Retinal pigment epithelial cell (primary cell): ENCODE data around the gene CRYL1.

ENCODE experiments used
- DNase-seq: peaks from one replicate; pipeline ENCODE4 v3.0.0-alpha.2; 2010; ENCODE audit warnings: low read depth
- H3K4me3 ChIP-seq: 2 replicates; pipeline ENCODE4 v1.5.1; 2011; ENCODE audit warnings: mild to moderate bottlenecking, low read length, control low read depth, moderate library complexity
- TF ChIP-seq, protein P1 (sequence below): conservative IDR thresholded peaks from 2 replicates; pipeline ENCODE4 v1.5.1; 2011; ENCODE audit warnings: low read depth, low read length, control low read depth, inconsistent platforms

CRYL1 gene

GRCh38 chr13:20482275-20482761, 43.3 kb downstream of the CRYL1 start:
- DNase-seq: peak; percentile 34
- TF ChIP-seq, protein P1, sequence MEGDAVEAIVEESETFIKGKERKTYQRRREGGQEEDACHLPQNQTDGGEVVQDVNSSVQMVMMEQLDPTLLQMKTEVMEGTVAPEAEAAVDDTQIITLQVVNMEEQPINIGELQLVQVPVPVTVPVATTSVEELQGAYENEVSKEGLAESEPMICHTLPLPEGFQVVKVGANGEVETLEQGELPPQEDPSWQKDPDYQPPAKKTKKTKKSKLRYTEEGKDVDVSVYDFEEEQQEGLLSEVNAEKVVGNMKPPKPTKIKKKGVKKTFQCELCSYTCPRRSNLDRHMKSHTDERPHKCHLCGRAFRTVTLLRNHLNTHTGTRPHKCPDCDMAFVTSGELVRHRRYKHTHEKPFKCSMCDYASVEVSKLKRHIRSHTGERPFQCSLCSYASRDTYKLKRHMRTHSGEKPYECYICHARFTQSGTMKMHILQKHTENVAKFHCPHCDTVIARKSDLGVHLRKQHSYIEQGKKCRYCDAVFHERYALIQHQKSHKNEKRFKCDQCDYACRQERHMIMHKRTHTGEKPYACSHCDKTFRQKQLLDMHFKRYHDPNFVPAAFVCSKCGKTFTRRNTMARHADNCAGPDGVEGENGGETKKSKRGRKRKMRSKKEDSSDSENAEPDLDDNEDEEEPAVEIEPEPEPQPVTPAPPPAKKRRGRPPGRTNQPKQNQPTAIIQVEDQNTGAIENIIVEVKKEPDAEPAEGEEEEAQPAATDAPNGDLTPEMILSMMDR: no peak
- H3K4me3 ChIP-seq: no peak overlapping the region

- no peak for DNase-seq
- H3K4me3 ChIP-seq: no peak overlapping the region
- TF ChIP-seq, protein P1: no peak
Observed at GRCh38 chr13:20477394-20477793, 48.3 kb downstream of the CRYL1 start.

DNA sequence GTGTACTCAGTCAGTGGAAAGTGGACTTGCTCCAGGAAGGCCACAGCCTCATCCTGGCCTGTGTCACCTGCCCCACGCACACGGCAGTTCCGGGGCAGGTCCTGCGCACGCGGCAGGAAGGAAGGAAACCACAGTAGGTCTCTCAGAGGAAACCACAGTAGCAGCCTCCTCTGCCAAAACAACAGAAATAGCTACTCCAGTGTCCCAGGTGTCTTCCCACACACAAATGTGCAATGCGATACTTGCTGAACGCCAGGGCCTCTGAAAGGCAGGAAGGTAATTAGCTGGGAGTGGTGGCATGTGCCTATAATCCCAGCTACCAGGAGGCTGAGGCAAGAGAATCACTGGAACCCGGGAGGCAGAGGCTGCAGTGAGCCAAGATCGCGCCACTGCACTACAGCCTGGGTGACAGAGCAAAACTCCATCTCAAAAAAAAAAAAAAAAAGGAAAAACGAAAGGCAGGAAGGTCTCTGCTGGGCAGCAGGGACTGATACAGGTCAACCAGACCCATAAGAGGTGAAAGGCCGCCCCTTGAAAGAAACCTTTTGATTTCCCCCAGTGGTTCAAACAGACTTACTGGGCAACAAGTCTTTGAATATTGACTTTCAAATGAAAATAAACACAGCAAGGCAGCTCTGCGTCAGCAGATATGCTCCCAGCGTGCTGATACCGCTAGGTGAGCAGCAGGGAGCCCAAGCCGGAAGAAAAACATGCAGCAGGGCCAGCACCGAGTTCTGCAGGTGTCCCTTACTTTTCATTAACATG, 49.5 kb downstream of the CRYL1 start:
- no peak overlapping the region for H3K4me3 ChIP-seq
- TF ChIP-seq, protein P1: no peak
- DNase-seq: no peak

DNA sequence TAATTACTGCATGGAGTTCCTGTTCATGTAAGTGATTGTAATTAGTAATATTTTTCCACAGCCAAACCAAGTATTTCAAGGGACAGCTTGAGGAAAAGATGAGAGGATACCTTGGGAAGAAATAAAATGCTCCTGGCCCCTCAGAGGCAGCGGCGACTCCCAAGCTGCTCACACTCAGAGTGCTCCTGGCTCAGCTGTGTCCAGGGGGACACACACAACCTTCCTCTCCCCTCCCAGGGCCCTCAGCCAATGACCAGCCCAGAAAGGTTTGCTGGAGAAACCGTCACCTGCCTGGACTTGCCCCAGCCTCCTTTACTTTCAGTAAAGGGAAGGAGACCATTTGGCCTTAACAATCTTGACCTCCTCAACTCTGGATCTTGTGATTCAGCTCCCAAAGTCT, 51.1 kb downstream of the CRYL1 start:
- TF ChIP-seq, protein P1: no peak
- no peak for DNase-seq
- no peak overlapping the region for H3K4me3 ChIP-seq

DNA sequence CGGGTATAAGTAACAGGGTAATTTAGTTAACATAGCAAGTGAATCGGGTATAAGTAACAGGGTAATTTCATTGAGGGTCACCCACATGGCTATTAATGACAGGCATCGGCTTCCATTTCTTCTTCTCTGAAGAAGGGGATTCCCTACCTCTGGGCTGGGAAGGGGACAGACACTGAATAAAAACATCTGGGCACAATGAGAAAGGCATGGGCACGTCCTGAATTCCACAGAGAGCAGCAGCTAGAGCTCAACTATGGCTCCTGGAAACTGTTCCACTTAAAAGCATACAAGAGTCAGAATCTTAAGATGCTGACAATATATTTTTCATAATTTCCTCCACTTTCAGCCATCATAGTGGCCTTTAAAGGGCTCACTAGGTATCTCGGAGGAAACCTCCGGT, 51.8 kb downstream of the CRYL1 start:
- no peak for DNase-seq
- TF ChIP-seq, protein P1: no peak
- H3K4me3 ChIP-seq: no peak overlapping the region

GRCh38 chr13:20473139-20473538, 52.5 kb downstream of the CRYL1 start:
- no peak for DNase-seq
- TF ChIP-seq, protein P1: no peak

GRCh38 chr13:20472531-20472930, 53.1 kb downstream of the CRYL1 start:
- TF ChIP-seq, protein P1: no peak
- no peak for DNase-seq
- no peak overlapping the region for H3K4me3 ChIP-seq

More at GRCh38 chr13:20473139-20473538, 52.5 kb downstream of the CRYL1 start:
- H3K4me3 ChIP-seq: no peak overlapping the region
